OCI-LY7 (cell line): ENCODE measurements around the gene ABR. TPM values are rescaled to one million over a fixed set of nuclear protein-coding genes. Genes with fewer than 3 reads are reported as not detected.

Source experiments
- BruUV-seq: library from RNA; stranded (reverse); fragments of 400-500 nt; replicated peaks from 2 replicates; lab custom pipeline; 2021; lab: Mats Ljungman, UMichigan
- CTCF ChIA-PET: fragments of 300-600 bp; sonication (Branson Sonifier 250); formaldehyde crosslinking; loops from one replicate; lab custom pipeline; 2022; ENCODE audit warnings: antibody characterized with exemption; ENCODE audit not compliant: unreplicated experiment; lab: Charles Lee
- POLR2A ChIA-PET: fragments of 300-600 bp; sonication (Branson Sonifier 250); formaldehyde crosslinking; loops from one replicate; lab custom pipeline; 2022; ENCODE audit warnings: antibody characterized with exemption; lab: Charles Lee
- DNase-seq: peaks from one replicate; pipeline ENCODE4 v3.0.0-alpha.2; 2015; ENCODE audit warnings: low spot score
- H2AFZ ChIP-seq: fragments of 200-600 bp; sonication (generic), shearing (Covaris generic); 2 replicates; pipeline ENCODE4 v1.6.1; 2014; ENCODE audit warnings: mild to moderate bottlenecking, antibody characterized with exemption, low read length, moderate library complexity
- H3K27ac ChIP-seq: fragments of 200-600 bp; sonication (generic); 2 replicates; pipeline ENCODE4 v1.5.1; 2014; ENCODE audit warnings: mixed run types, low read depth, mild to moderate bottlenecking, moderate library complexity, low read length, inconsistent platforms; ENCODE audit not compliant: poor library complexity, severe bottlenecking
- H3K36me3 ChIP-seq: fragments of 200-600 bp; sonication (generic); 2 replicates; pipeline ENCODE4 v1.6.1; 2014; ENCODE audit warnings: mild to moderate bottlenecking, antibody characterized with exemption, low read length, moderate library complexity, mixed read lengths; ENCODE audit not compliant: insufficient read depth
- H3K4me1 ChIP-seq: fragments of 200-600 bp; sonication (generic); 2 replicates; pipeline ENCODE4 v1.5.1; 2014; ENCODE audit warnings: mild to moderate bottlenecking, low read length; ENCODE audit not compliant: insufficient read depth, poor library complexity, severe bottlenecking
- H3K4me2 ChIP-seq: fragments of 200-600 bp; sonication (generic); 2 replicates; pipeline ENCODE4 v1.6.1; 2014; ENCODE audit warnings: mild to moderate bottlenecking, low read length
- H3K4me3 ChIP-seq: fragments of 200-600 bp; sonication (generic); 2 replicates; pipeline ENCODE4 v1.5.1; 2014; ENCODE audit warnings: mild to moderate bottlenecking, low read depth, low read length; ENCODE audit not compliant: poor library complexity, severe bottlenecking
- H3K79me2 ChIP-seq: fragments of 200-600 bp; sonication (generic); 2 replicates; pipeline ENCODE4 v1.6.1; 2016; ENCODE audit warnings: low read depth, mild to moderate bottlenecking, low read length, moderate library complexity, mixed read lengths; ENCODE audit not compliant: insufficient read depth
- H3K9me2 ChIP-seq: fragments of 200-600 bp; sonication (generic); 2 replicates; pipeline ENCODE4 v1.6.1; 2016; ENCODE audit warnings: mild to moderate bottlenecking, low read length, mixed read lengths; ENCODE audit not compliant: insufficient read depth
- H3K9me3 ChIP-seq: fragments of 200-600 bp; sonication (generic); 2 replicates; pipeline ENCODE4 v1.6.1; 2014; ENCODE audit warnings: mild to moderate bottlenecking, mixed run types, low read length, mixed read lengths
- H4K20me1 ChIP-seq: fragments of 200-600 bp; sonication (generic); 2 replicates; pipeline ENCODE4 v1.6.1; 2014; ENCODE audit warnings: mild to moderate bottlenecking, antibody characterized with exemption, low read length, moderate library complexity, mixed read lengths; ENCODE audit not compliant: insufficient read depth
- EZH2phosphoT487 ChIP-seq: fragments of 200-600 bp; sonication (generic); IDR thresholded peaks from 2 replicates; pipeline ENCODE4 v1.6.1; 2018; ENCODE audit warnings: low read depth, borderline replicate concordance, mild to moderate bottlenecking, mixed run types, antibody characterized with exemption, low read length, moderate library complexity, mixed read lengths
- intact Hi-C: fragments of 100-400 bp; cut with micrococcal nuclease; formaldehyde crosslinking; loops from one replicate; pipeline ENCODE4 v1.10.0; 2022; ENCODE audit not compliant: unreplicated experiment
- total RNA-seq, 2 experiments: library from RNA; depleted of rRNA in 1 of 2; stranded (reverse); fragments of >200 nt in 1 of 2; shearing (Covaris generic) in 1 of 2; gene quantifications; 2 replicates each; pipeline ENCODE4 v1.2.3, GENCODE V29; 2014 to 2022
- TF ChIP-seq, protein P1 (sequence below): fragments of 200-600 bp; sonication (generic); conservative IDR thresholded peaks from 2 replicates; pipeline ENCODE4 v1.5.1; 2014; ENCODE audit warnings: mild to moderate bottlenecking, antibody characterized with exemption, low read length, moderate library complexity, mixed read lengths

ABR gene
- total RNA-seq, 2 experiments from 2014 or later: 164 to 181 TPM

DNA sequence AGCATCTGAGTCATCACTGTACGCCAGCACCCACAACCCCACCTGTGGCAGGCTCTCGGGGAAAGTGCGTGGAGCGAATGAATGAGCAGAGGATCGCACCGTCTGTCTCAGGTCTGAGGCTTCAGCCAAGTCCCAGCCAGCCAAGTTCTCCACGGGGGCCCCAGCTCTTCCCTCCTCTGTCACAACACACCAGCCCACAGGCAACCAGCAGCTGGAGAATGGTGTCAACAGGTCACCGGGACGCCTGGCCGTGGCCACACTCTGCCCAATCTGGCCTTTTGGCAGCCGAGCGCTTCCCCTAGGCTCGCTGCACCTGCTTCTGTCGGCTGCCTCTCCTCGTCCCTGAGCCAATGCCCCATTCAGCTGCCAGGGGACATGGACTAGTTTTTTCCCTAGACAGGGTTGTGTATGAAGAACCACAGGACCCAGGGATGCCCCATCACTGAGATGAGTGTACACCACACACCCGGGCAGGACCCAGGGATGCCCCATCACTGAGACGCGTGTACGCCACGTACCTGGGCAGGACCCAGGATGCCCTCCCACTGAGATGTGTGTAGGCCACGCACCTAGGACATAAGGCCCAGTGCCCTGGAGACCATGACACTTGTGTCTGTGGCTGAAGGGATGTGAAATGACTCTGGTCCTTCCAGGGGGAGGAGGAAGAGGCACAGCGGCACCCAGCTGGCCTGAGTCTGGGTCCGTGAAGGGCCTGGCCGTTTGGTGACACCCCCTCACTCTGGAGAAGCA lies 52.8 kb downstream of the ABR start:
- Histone ChIP-seq H3K27ac (no peak overlapping the region), H3K79me2 (peaks cover 18% of the 10 kb centered on the region), H3K4me1 (peaks cover 24% of the 10 kb centered on the region), H3K9me2 (no peaks in the 10 kb centered on the region), H3K36me3 (peaks cover 15% of the 10 kb centered on the region), H2AFZ (no peak overlapping the region), H4K20me1 (peaks cover 9% of the 10 kb centered on the region), H3K4me3 (no peak overlapping the region), H3K9me3 (no peaks in the 10 kb centered on the region), H3K4me2 (no peak overlapping the region)
- DNase-seq: no peak
- POLR2A ChIA-PET: interaction anchor here (1.0 kb wide), 1 partner anchor 71 kb away, joined by 5 read pairs; no protein-coding TSS in a partner anchor
- intact Hi-C loops: no loop called here
- CTCF ChIA-PET: interaction anchor here (0.6 kb wide), 1 partner anchor 69 kb away, joined by 5 read pairs; no protein-coding TSS in a partner anchor
- no peak for TF ChIP-seq EZH2phosphoT487
- TF ChIP-seq, protein P1, sequence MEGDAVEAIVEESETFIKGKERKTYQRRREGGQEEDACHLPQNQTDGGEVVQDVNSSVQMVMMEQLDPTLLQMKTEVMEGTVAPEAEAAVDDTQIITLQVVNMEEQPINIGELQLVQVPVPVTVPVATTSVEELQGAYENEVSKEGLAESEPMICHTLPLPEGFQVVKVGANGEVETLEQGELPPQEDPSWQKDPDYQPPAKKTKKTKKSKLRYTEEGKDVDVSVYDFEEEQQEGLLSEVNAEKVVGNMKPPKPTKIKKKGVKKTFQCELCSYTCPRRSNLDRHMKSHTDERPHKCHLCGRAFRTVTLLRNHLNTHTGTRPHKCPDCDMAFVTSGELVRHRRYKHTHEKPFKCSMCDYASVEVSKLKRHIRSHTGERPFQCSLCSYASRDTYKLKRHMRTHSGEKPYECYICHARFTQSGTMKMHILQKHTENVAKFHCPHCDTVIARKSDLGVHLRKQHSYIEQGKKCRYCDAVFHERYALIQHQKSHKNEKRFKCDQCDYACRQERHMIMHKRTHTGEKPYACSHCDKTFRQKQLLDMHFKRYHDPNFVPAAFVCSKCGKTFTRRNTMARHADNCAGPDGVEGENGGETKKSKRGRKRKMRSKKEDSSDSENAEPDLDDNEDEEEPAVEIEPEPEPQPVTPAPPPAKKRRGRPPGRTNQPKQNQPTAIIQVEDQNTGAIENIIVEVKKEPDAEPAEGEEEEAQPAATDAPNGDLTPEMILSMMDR: no peak
- no TSS peak for BruUV-seq

DNA sequence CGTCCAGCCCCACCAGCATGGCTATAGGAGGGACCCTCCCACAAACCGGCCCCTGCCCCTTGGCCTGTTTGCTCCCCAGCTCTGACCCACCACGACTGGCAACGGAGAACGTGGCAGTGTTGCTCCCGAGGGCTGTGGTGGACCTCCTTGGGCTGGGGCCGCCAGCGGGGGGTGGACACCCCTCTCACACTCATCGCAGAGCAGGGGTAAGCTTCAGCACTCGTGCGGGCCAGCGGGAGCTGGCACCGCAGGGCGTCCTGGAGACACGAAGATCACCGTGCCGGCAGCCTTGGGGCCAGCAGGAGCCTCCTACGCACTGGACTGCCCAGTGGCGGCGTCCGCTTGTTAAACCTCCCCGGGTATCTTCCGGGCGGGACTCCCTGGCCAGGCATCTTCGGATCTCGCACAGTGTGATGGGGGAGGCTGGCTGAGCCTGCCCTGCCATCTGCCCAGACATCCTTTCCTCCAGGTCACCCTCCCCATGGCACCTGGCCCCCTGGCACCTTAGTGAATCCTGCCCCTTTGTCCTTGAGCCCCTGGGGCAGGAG lies 53.5 kb downstream of the ABR start:
- Histone ChIP-seq H3K4me3 (no peak overlapping the region), H3K9me2 (no peaks in the 10 kb centered on the region), H3K9me3 (no peaks in the 10 kb centered on the region), H3K36me3 (peaks cover 18% of the 10 kb centered on the region), H3K27ac (no peak overlapping the region), H4K20me1 (peaks cover 9% of the 10 kb centered on the region), H3K79me2 (peaks cover 17% of the 10 kb centered on the region), H2AFZ (no peak overlapping the region), H3K4me1 (peaks cover 24% of the 10 kb centered on the region), H3K4me2 (no peak overlapping the region)
- BruUV-seq: no TSS peak
- intact Hi-C loops: no loop called here
- CTCF ChIA-PET: no interaction called here
- DNase-seq: no peak
- TF ChIP-seq EZH2phosphoT487: no peak
- TF ChIP-seq, protein P1: no peak
- POLR2A ChIA-PET: interaction anchor here (1.0 kb wide), 1 partner anchor 72 kb away, joined by 5 read pairs; no protein-coding TSS in a partner anchor

DNA sequence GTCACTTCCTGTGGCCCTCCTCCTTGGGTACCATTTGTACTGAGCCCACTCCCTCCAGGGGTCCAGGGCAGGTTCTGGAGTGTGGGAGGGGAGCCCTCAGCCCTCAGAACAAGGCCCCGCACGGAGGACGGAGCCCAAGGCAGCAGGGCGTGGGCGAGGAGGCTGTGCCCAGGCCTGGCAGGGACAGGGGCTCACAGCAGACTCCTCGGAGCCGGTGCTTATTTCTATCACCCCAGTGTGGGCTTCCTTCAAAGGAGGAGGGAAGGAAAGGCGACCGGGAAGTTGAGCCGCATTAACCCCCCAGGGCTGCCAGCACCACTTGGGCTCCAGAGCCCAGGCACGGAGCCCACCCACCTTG lies 54.0 kb downstream of the ABR start:
- CTCF ChIA-PET: no interaction called here
- Histone ChIP-seq H3K79me2 (peaks cover 16% of the 10 kb centered on the region), H3K4me2 (no peak overlapping the region), H3K9me3 (no peaks in the 10 kb centered on the region), H3K4me3 (no peak overlapping the region), H3K36me3 (peaks cover 23% of the 10 kb centered on the region), H3K9me2 (no peaks in the 10 kb centered on the region), H4K20me1 (peaks cover 9% of the 10 kb centered on the region), H2AFZ (no peak overlapping the region), H3K27ac (no peak overlapping the region), H3K4me1 (peaks cover 24% of the 10 kb centered on the region)
- no TSS peak for BruUV-seq
- intact Hi-C loops: no loop called here
- DNase-seq: no peak
- POLR2A ChIA-PET: interaction anchor here (0.6 to 1.0 kb wide), 2 partner anchors 56 to 72 kb away, joined by 3 to 5 read pairs; no protein-coding TSS in a partner anchor
- TF ChIP-seq, protein P1: no peak
- TF ChIP-seq EZH2phosphoT487: no peak
